ENCODE data around the gene RNF26.
A peak's percentile ranks its signal among the peaks of the same experiment; 100 is the strongest.
"Not testable (repeated sequence)": the region's sequence is repeated elsewhere in the genome, so short reads cannot be mapped to it uniquely, and the experiment has no call there.

Gene RNF26

DNA sequence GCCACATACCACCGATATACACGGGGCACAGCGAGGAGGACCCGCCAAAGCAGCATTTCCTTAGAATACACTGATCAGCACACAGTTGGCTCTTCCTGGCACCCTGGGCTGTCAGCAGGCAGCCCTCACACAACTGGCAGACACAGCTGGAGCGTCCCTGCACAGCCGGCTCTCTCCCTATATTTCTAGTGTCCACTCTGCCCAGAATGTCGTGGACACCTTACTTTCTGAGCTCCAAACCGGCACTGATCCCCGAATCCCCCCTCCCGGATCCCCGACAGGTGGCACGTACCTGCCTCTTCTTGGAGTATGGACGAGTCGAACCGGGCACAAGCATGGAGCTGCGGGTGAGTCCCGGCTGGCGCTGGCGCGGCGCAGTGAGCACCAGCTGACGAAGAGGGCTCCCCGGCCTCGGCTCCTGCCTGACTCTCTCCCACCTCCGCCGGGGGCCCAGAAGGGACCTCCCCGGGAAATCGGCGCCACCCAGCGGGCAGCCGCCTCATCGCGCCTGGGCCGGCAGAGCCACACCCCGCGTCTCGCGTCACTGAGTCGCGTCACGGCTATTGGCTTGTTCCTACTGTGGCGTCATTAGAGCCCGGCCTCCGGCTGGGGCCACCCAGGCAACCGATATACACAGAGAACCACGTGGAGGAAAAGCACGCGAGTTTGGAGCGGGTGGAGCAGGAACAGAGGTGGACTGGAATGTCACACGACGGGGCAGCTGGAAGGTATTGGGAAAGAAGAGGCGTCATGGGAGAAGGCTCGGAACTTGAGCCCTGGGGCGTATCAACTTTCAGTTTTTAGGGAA is 47.1 kb downstream of the RNF26 start, which contains the start of gene USP2:
USP2 (minus strand) TSS at position 510 of the 808 bp plus-strand sequence. CDS start 8,210 bp downstream, outside the sequence.
- DNase-seq (ENCODE audit: low read depth in 2 of 3, low spot score in 2 of 3), result peak; percentile 93 to 98 (median 94)

DNA sequence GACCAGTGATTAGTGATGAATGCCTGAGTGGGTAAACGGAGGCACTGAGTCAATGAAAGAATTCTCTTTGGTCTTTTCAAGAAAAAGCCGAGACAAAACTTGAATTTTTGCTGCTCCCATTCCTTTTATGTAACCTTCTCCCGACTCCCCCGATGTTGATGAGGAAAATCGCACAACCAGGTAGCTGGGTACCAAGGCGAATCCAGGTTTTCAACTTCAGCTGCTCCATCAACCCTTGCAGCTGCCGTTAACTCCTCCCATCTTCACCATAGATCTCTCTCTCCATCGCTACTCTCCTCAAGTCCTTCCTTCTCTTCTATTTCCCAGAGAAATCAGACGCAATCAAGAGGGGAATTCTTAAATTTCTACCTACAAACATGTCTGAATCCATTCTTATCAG is 47.8 kb downstream of the RNF26 start:
- DNase-seq (ENCODE audit: low read depth in 2 of 3, low spot score in 2 of 3), result no peak

DNA sequence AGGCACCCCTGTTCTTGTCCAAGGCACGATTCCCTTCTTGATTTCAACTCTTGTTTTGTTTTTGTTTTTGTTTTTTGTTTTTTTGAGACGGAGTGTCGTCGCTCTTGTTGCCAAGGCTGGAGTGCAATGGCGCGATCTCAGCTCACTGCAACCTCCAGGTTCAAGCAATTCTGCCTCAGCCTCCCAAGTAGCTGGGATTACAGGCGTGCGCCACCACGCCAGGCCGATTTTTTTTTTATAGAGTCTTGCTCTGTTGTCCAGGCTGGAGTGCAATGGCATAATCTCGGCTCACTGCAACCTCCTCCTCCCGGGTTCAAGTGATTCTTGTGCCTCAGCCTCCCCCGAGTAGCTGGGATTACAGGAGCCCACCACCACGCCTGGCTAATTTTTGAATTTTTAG is 48.2 kb downstream of the RNF26 start:
- not testable (repeated sequence) for DNase-seq (ENCODE audit: low read depth in 2 of 3, low spot score in 2 of 3)

DNA sequence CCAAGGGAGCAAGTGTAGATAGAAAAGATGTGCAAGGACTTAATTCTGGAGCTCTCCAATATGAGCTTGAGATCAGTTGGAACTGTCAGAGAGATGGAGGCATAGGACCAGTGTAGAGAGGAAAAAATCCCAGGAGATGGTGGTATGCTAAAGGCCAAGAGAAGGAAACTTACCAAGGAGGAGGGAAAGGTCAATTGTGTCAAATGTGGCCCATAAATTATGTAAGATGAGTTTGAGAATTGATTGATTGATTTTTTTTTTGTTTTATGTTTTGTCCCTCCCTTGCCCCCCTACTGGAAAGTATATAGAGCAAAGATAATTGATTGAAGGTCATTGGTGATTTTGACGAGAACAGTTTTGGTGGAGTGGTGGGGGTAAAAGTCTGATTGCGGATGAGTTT is 50.0 kb downstream of the RNF26 start:
- no peak for DNase-seq (ENCODE audit: low read depth in 2 of 3, low spot score in 2 of 3)

Data from activated CD8-positive, alpha-beta memory T cell treated with anti-CD3 and anti-CD28 coated beads for 48 hours (primary cell).